NK-92 treated with Interleukin-12 subunit alpha and Interleukin-12 subunit beta, amount 100 ng/mL, for 24 hours (cell line): ENCODE data around the gene ASIC4.

ENCODE experiments used
- DNase-seq: peaks from one replicate; lab custom pipeline; 2025; lab: John Stamatoyannopoulos, UW

The ASIC4 gene

GRCh38 chr2:219536967-219537366 is 22.7 kb downstream of the ASIC4 start:
- DNase-seq = no peak

GRCh38 chr2:219537657-219538488 is 23.6 kb downstream of the ASIC4 start:
- DNase-seq = no peak

- no peak for DNase-seq
These were observed 24.2 kb downstream of the ASIC4 start for GRCh38 chr2:219538504-219538951.

GRCh38 chr2:219538956-219539788 is 24.9 kb downstream of the ASIC4 start:
- no peak for DNase-seq

GRCh38 chr2:219539926-219540678 is 25.8 kb downstream of the ASIC4 start:
- no peak for DNase-seq

- no peak for DNase-seq
These were observed 26.7 kb downstream of the ASIC4 start for GRCh38 chr2:219540784-219541504.

DNA sequence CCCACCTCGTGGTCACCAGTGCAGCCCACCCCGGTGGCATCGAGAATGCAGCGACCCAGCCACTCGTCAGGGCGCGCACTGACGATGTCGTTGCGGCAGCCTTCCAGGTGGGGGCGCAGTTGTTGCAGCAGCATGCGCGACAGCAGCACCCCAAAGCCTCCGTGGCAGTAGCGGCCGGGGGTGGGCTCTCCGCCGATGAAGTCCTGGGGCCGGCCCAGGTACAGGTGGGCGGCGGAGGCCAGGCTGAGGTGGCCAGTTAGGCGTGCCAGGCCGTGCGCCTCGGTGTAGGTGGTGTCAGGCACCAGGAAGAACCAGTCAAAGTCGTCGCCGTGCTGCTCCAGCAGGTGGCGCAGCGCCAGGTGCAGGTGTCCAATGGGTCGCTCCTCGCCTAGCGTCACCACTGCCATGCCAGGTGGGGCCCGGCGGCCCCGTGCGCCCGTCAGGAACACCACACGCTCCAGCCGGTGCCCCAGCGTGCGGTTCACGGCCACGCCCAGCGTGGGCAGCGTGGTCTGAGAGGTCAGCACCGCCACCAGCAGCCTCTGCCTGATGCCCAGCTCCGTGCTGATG is 27.4 kb downstream of the ASIC4 start:
- DNase-seq = peak; percentile 76

- peak; percentile 60 for DNase-seq
These were observed 28.8 kb downstream of the ASIC4 start for GRCh38 chr2:219542931-219543595.

GRCh38 chr2:219543596-219544358 is 29.5 kb downstream of the ASIC4 start, which contains the start of the genes CHPF and TMEM198:
TSS of gene CHPF (minus strand) at chr2:219543809. CDS start at chr2:219543538, 271 bp downstream.
TSS of gene TMEM198 (plus strand) at chr2:219544028. CDS start at chr2:219544728, 700 bp downstream.
- peak; percentile 98 for DNase-seq

- no peak for DNase-seq
These were observed 30.3 kb downstream of the ASIC4 start for GRCh38 chr2:219544567-219544966.

DNA sequence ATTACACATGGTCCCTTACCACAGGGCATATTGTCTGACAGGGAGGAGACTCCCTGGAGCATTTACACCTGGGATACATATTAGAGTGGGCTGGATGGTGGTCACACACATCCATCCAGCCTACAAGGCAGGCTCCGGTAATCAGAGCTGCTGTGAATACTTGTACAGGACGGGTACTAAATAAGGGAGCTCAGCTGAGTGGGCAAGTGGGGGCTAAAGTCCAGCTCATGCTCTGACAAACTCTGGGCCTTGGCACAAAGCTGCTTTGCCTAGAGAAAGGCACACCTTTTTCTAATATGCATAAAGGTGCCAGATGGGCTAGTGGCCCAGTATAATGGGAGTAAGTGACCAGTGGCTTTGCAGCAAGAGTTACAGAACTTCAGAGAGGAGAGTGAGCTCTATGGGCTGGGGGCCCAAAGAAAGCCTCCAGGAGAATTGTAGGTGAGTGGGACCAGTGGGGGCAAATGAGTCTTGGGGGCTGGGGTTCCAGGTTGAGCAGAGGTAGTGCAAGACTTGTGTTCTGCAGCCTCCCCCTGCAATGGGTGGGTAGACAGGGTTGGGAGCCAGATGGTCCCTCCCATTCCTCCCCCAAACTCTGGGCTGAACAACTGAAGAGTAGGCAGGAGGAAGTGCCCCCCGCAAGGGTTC is 31.1 kb downstream of the ASIC4 start:
- DNase-seq = no peak

GRCh38 chr2:219545943-219546352 is 31.7 kb downstream of the ASIC4 start:
- DNase-seq = no peak

DNA sequence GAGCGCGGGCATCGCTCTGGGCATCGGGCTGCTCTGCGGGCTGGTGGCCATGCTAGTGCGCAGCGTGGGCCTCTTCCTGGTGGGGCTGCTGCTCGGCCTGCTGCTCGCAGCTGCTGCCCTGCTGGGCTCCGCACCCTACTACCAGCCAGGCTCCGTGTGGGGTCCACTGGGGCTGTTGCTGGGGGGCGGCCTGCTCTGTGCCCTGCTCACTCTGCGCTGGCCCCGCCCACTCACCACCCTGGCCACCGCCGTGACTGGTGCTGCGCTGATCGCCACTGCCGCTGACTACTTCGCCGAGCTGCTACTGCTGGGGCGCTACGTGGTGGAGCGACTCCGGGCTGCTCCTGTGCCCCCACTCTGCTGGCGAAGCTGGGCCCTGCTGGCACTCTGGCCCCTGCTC is 33.3 kb downstream of the ASIC4 start:
- no peak for DNase-seq

DNA sequence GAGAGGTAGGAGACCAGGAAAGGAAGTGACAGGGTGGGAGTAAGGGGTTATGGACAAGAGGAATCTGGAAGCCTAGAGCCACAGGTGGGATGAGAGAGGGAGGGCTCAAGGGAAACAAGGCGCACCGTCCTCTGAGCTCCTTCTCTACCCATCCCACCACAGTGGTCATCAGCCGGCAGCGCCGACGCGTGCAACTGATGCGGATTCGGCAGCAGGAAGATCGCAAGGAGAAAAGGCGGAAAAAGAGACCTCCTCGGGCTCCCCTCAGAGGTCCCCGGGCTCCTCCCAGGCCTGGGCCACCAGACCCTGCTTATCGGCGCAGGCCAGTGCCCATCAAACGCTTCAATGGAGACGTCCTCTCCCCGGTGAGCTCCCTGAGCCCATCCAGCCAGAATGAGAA is 34.7 kb downstream of the ASIC4 start:
- DNase-seq = no peak

GRCh38 chr2:219549619-219550018 is 35.3 kb downstream of the ASIC4 start:
- no peak for DNase-seq

- DNase-seq = no peak
These were observed 37.4 kb downstream of the ASIC4 start for GRCh38 chr2:219551441-219552381.

DNA sequence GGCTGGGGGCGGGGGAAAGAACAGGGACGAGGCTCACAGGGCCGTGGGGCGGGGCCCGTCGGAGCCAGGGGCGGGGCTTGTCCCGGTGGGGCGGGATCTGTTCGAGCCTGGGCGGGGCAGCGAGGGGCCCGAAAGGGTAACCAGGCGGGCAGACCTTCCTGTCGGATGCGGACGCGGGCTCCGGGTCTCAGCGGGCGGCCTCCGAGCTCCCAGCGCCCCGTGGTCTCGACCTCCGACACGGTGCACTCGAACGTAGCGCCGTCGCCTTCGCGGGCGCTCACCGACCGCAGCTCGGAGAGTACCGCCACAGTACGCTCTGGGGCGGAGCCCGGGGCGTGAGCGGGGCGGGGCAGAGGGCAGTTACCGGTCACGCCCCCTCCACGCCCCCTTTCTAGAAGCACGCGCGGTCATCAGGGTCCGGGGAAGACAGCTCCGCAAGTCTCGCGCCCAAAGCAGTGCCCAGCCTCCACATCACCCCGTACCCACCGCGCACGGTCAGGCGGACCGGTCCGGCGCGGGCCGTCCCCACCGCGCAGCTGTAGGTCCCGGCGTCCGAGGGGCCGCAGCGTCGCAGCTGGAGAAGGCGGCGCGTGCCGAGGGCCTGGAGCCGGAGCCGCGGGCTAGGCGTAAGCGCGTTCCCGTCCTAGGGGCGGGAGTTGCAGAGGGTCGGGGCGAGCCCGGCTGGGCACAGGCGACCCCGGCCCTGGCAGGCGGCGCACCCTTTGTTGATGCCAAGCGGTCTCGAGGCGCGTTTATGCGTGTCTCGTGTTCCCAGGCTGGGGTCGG is 38.3 kb downstream of the ASIC4 start:
- no peak for DNase-seq

GRCh38 chr2:219553168-219553417 is 38.8 kb downstream of the ASIC4 start:
- DNase-seq = no peak
